AG04449 (cell line): ENCODE data around the gene BCAR3.
"Not testable (repeated sequence)": the region's sequence is repeated elsewhere in the genome, so short reads cannot be mapped to it uniquely, and the experiment has no call there.

Source experiments
- CTCF ChIA-PET: fragments of 350-600 bp; formaldehyde crosslinking; extraction: SDS; loops from one replicate; lab custom pipeline; 2021; ENCODE audit warnings: antibody characterized with exemption; lab: Yijun Ruan, JAX
- POLR2A ChIA-PET: fragments of 400-600, 350-600 bp; formaldehyde crosslinking; extraction: SDS; loops from one replicate; lab custom pipeline; 2020; ENCODE audit warnings: antibody characterized with exemption, inconsistent platforms; lab: Yijun Ruan, JAX
- DNase-seq: peaks from one replicate; pipeline ENCODE4 v3.0.0-alpha.2; 2010; ENCODE audit warnings: low read depth, low spot score
- H3K4me3 ChIP-seq: 2 replicates; pipeline ENCODE4 v1.5.1; 2011; ENCODE audit warnings: low read depth, mild to moderate bottlenecking, control low read depth, low read length
- TF ChIP-seq, protein P1 (sequence below): IDR thresholded peaks from one replicate; pipeline ENCODE4 v1.5.1; 2011; ENCODE audit warnings: mild to moderate bottlenecking, moderate library complexity, low read length, control low read depth, inconsistent platforms; ENCODE audit not compliant: insufficient read depth; ENCODE audit errors: missing control alignments

The BCAR3 gene

GRCh38 chr1:93559045-93559444, 122.6 kb downstream of the BCAR3 start:
- TF ChIP-seq, protein P1, sequence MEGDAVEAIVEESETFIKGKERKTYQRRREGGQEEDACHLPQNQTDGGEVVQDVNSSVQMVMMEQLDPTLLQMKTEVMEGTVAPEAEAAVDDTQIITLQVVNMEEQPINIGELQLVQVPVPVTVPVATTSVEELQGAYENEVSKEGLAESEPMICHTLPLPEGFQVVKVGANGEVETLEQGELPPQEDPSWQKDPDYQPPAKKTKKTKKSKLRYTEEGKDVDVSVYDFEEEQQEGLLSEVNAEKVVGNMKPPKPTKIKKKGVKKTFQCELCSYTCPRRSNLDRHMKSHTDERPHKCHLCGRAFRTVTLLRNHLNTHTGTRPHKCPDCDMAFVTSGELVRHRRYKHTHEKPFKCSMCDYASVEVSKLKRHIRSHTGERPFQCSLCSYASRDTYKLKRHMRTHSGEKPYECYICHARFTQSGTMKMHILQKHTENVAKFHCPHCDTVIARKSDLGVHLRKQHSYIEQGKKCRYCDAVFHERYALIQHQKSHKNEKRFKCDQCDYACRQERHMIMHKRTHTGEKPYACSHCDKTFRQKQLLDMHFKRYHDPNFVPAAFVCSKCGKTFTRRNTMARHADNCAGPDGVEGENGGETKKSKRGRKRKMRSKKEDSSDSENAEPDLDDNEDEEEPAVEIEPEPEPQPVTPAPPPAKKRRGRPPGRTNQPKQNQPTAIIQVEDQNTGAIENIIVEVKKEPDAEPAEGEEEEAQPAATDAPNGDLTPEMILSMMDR = no peak
- no peak for DNase-seq
- ChIA-PET POLR2A (no interaction called here), CTCF (interaction anchor here (1.4 kb wide), 1 partner anchor 285 kb away, joined by 3 read pairs; no protein-coding TSS in a partner anchor)
- H3K4me3 ChIP-seq = no peak overlapping the region

DNA sequence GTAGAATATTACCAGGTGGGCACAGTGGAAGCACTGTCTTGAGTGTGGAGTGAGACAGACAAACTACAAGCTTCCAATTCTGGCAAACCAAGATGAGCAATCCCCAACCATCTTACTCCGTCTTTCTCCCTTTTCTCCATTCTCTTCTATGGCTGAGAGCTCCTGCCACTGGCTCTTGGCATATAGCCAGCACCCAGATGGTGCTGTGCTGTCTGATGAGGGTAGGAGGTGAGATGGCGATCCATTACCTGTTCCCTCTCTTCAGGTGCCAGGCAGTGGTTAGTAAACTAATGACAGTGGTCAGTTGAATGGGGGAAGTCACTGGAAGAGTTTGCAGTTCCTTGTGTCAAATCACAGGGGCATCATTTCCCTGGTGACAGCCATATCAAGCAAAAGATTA, 125.3 kb downstream of the BCAR3 start:
- CTCF ChIA-PET = interaction anchor here (0.6 kb wide), 1 partner anchor 11 kb away, joined by 3 read pairs; no protein-coding TSS in a partner anchor
- DNase-seq = no peak
- H3K4me3 ChIP-seq = no peak overlapping the region
- TF ChIP-seq, protein P1 = no peak
- POLR2A ChIA-PET = no interaction called here

DNA sequence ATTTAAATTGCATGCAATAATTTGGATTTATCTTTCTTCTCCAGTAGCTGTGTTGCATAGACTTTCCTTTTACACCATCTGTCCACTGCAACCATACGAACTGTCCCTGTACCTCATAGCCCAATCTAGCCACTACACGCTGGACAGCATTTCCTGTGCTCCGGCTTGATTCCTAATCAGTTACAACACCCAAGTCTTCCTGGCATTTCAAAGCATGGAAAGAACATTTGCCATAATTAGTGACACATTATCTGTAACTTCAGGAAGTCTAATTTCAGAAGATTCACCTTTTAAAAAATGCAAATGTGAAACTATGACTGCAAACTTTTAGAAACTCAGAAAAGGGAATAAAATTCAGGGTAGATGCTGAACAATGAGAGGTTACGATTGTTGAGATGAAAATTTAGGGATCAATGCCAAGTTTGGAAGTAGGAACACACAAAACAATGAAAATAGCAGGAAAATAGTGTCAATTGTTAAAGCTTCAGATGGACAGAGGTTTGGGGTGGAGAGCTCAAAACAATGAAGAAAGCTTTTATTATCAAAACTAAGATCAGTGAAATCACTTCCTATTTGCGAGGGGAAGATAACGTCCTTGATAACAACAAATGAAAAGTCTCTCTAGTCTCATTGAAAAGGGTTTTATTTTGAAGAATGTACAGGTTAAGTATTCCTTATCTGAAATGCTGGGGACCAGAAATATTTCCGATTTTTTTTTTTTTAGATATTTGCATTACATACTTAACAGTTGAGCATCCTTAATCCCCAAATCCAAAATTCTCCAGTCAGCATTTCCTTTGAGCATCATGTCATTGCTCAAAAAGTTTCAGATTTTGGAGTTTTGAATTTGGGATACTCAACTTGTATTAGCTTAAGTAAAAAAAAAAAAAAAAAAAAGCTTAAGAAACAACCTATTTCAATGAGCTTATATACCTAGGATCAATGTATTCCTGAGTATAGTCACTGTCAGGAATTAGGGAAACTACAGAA, 126.5 kb downstream of the BCAR3 start:
- TF ChIP-seq, protein P1 = no peak
- H3K4me3 ChIP-seq = no peak overlapping the region
- ChIA-PET CTCF (interaction anchor here (0.6 kb wide), 2 partner anchors 12 to 16 kb away, joined by 3 read pairs; no protein-coding TSS in a partner anchor), POLR2A (no interaction called here)
- no peak for DNase-seq

GRCh38 chr1:93553886-93554490, 127.6 kb downstream of the BCAR3 start:
- DNase-seq, H3K4me3 ChIP-seq: not testable (repeated sequence)

DNA sequence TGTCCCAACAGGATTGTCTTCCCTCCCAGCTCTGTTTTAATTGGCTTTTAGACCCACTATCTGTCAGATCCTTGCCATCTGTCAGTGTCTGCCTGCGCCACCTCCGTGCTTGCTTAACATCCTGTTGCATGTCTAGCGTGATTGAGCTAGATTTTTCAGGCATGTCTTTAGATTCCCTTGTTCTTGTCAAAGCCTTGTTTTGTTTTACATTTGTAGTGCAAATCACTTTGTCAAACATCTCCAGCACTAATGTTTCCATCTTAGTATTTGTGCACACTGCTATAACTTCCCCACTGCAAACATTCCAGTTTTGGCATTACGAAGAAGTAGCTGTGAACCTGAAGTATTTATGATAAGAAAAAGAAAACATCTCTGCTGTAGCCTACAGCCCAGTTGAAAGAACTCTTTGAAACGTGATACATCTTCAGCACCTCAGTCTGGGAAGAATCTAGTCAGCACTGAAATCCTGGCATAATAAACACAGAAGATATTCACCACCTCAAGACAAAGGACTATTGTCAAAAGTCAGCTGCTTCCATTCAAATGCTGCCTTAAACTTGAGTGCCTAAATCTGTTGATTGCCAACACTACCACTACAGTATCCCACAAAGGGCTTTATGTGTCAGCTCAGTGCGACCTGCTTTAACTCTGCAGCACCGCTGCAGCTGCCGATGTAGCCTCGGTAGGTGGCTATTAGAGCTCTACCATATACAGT, 128.7 kb downstream of the BCAR3 start:
- TF ChIP-seq, protein P1 = no peak
- no peak overlapping the region for H3K4me3 ChIP-seq
- DNase-seq = peak; percentile 42
- POLR2A ChIA-PET = no interaction called here
- CTCF ChIA-PET = interaction anchor here (0.8 to 1.2 kb wide), 3 partner anchors 13 to 291 kb away, joined by 3 to 5 read pairs (median 4); no protein-coding TSS in a partner anchor

More at GRCh38 chr1:93553886-93554490, 127.6 kb downstream of the BCAR3 start:
- POLR2A ChIA-PET = not testable (repeated sequence)
- CTCF ChIA-PET = interaction anchor here (1.1 kb wide), 1 partner anchor 14 kb away, joined by 5 read pairs; no protein-coding TSS in a partner anchor

DNA sequence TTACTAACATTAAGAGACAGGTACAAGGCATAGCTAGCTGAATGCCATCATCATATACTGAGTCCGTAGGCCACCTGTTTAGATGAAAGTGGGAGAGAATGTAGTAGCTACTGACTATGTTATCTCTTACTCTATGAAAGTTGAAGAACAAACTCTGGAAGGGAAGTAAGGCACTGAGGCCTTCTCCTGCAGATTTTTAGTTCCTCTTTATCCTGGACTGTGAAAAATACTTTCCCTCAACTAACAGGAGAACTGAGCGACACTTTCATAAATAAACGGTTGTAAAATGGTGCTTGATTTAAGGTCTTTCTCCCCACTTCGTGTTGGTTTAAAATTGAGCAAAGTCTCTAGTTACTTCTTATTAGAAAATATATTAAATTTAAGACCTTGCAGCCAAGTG, 131.8 kb downstream of the BCAR3 start:
- no peak for DNase-seq
- CTCF ChIA-PET = interaction anchor here (1.4 kb wide), 1 partner anchor 10 kb away, joined by 4 read pairs; no protein-coding TSS in a partner anchor
- POLR2A ChIA-PET = no interaction called here
- H3K4me3 ChIP-seq = no peak overlapping the region
- TF ChIP-seq, protein P1 = no peak
